Right lobe of liver (tissue), 4 donors: ENCODE measurements around the gene VPS29.

Experiments
- POLR2A ChIP-seq: fragments of 450-650 bp; IDR thresholded peaks from one replicate; pipeline ENCODE4 v1.6.1; 2017; ENCODE audit warnings: antibody characterized with exemption, mild to moderate bottlenecking
- TF ChIP-seq, protein P1 (sequence below), 4 donors: fragments of 200-600 bp in 3 of 4; fragments of 450-650 bp in 1 of 4; IDR thresholded peaks; one replicate each; pipeline versions ENCODE4 v1.5.1 to v1.8.0; 2016 to 2022; ENCODE audit warnings: antibody characterized with exemption in 4 of 4, mild to moderate bottlenecking in 2 of 4
- donor health status: DM: no; HTN: no; CAD: no.
- donor health status: DM: no; HTN: no; CAD: no.
- donor health status: DM: no; HTN: yes; CAD: no.

GRCh38 chr12:110548678-110549077 is 46.8 kb upstream of the VPS29 start:
- TF ChIP-seq, protein P1, sequence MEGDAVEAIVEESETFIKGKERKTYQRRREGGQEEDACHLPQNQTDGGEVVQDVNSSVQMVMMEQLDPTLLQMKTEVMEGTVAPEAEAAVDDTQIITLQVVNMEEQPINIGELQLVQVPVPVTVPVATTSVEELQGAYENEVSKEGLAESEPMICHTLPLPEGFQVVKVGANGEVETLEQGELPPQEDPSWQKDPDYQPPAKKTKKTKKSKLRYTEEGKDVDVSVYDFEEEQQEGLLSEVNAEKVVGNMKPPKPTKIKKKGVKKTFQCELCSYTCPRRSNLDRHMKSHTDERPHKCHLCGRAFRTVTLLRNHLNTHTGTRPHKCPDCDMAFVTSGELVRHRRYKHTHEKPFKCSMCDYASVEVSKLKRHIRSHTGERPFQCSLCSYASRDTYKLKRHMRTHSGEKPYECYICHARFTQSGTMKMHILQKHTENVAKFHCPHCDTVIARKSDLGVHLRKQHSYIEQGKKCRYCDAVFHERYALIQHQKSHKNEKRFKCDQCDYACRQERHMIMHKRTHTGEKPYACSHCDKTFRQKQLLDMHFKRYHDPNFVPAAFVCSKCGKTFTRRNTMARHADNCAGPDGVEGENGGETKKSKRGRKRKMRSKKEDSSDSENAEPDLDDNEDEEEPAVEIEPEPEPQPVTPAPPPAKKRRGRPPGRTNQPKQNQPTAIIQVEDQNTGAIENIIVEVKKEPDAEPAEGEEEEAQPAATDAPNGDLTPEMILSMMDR (IDR thresholded peaks at IDR 0.05), result no peak
- no peak for TF ChIP-seq POLR2A
